NOMO-1 treated with dmso at 0.1 percent for 144 hours (cell line): Measurements from ENCODE around the gene CHST12.

ENCODE experiments used
- DNase-seq: peaks from one replicate; lab custom pipeline; 2025; ENCODE audit not compliant: unreplicated experiment; lab: John Stamatoyannopoulos, UW

The CHST12 gene

GRCh38 chr7:2497065-2497464, 93.7 kb downstream of the CHST12 start:
- DNase-seq = no peak

DNA sequence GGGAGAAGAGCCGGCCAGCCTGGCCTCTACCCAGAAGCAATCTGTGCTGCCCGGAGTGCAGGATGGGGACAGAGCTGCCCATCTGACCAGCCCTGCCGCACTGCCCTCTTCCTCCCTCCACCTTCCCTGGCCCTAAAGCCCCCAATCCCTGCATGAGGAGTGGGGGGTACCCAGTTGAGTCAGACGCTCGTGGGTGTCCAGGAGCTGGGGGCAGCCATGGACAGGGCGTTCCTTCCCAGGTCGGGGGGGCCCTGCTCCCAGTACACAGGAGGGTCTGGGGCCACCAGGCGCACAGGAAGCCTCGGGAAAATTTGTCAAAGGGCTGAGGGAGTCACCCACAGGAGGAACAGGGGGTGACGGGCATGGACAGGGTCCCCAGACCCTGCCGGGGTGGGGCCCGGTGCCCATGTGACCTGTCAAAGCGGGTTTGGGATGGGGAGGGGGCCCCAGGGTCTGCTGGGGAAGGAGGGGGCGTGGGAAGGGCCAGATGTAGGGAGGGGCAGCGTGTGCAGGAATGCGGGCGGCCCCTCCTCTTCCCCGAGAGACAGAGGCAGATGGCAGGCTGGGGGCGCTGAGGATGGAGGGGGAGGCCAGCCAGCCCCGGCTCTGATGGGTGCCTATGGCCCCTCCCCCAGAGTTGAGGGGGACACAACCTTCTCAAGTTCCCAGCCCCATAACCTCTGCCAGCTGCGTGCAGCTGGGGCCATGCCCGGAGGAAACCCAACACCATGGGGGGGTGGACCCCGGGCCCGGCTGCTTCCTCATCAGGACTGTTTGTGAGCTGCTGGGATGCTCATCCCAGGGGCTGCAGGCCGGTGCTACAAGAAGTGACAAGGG, 94.3 kb downstream of the CHST12 start:
- no peak for DNase-seq
